Immature natural killer cell (primary cell): ENCODE results near the gene ATG7. TPM values are rescaled to one million over a fixed set of nuclear protein-coding genes. Genes with fewer than 3 reads are reported as not detected.
"Not testable (repeated sequence)": the region's sequence is repeated elsewhere in the genome, so short reads cannot be mapped to it uniquely, and the experiment has no call there.

Experiments used
- DNase-seq, 3 donors: peaks; one replicate each; pipeline ENCODE4 v3.0.0; 2022; ENCODE audit warnings: mixed read lengths in 1 of 3
- H3K27ac Mint-ChIP-seq, 6 donors: one replicate each; pipeline ENCODE4 v1.8.0; 2020; ENCODE audit warnings: mixed read lengths in 6 of 6, mild to moderate bottlenecking in 5 of 6, inconsistent platforms in 4 of 6, moderate library complexity in 3 of 6
- H3K27me3 Mint-ChIP-seq, 3 donors: one replicate each; pipeline ENCODE4 v1.8.0; 2020 to 2021; ENCODE audit warnings: low read depth in 3 of 3, mild to moderate bottlenecking in 3 of 3, mixed read lengths in 3 of 3, moderate library complexity in 3 of 3, inconsistent platforms in 1 of 3
- H3K36me3 Mint-ChIP-seq, 3 donors: one replicate each; pipeline ENCODE4 v1.8.0; 2020; ENCODE audit warnings: mixed read lengths in 3 of 3, inconsistent platforms in 2 of 3, mild to moderate bottlenecking in 2 of 3
- H3K4me1 Mint-ChIP-seq, 2 donors: one replicate each; pipeline ENCODE4 v1.8.0; 2020; ENCODE audit warnings: inconsistent platforms in 2 of 2, mild to moderate bottlenecking in 2 of 2, mixed read lengths in 2 of 2, moderate library complexity in 1 of 2
- H3K4me3 Mint-ChIP-seq, 5 donors: one replicate each; pipeline ENCODE4 v1.8.0; 2020; ENCODE audit warnings: mild to moderate bottlenecking in 5 of 5, mixed read lengths in 5 of 5, inconsistent platforms in 3 of 5, moderate library complexity in 3 of 5
- H3K9me3 Mint-ChIP-seq, 6 donors: one replicate each; pipeline ENCODE4 v1.8.0; 2020; ENCODE audit warnings: mild to moderate bottlenecking in 6 of 6, mixed read lengths in 6 of 6, inconsistent platforms in 4 of 6, moderate library complexity in 3 of 6
- polyA plus RNA-seq, 3 donors: library from polyadenylated mRNA; unstranded; fragments of 300-500 nt; fragmentation: Illumina TruSeq; gene quantifications; one replicate each; pipeline ENCODE4 v1.2.3, GENCODE V29; 2021

Gene ATG7
- polyA plus RNA-seq, 3 donors from 2014 or later, result 12.9 to 22.1 (median 14.0) TPM

DNA sequence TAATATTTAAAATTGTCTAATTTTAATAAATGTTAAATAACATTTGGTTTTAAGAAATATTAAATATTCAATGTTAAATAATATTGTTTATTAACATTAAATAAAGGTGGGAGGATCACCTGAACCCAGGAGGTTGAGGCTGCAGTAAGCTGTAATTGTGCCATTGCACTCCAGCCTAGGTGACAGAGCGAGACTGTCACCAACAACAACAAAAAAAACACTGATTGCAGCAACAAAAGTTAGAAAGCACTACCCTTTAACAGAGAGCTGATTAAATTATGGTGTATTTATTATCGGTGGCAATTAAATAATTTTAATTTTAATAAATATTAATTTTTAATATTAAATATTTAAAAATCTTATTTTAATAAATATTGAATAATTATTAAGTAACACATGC is 152.1 kb downstream of the ATG7 start:
- peaks cover 2 to 5% of the 10 kb centered on the region in 2 donors for H3K4me1 Mint-ChIP-seq
- no peak overlapping the region for H3K27ac Mint-ChIP-seq
- no peak overlapping the region for H3K4me3 Mint-ChIP-seq
- no peaks in the 10 kb centered on the region for H3K27me3 Mint-ChIP-seq
- H3K9me3 Mint-ChIP-seq, result no peaks in the 10 kb centered on the region
- no peak for DNase-seq
- H3K36me3 Mint-ChIP-seq, result peaks cover 14 to 28% (median 17%) of the 10 kb centered on the region in 3 donors

DNA sequence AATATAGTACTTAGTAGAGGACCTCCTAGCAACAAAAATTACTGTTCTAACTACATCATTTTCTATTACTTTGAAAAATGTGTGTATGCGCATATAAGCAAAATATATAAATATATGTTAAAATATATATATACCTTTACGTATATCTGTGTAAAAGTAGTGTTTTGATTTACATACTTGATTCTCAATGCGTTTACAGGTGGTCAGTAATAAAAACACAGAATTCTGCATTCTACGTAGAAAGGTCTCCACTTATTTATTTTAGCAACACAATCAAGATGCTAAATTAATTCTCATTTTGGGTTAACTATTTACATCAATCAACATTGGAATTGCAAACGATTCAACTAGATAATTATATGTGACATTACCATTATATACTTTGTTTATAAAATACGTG is 158.0 kb downstream of the ATG7 start:
- no peaks in the 10 kb centered on the region for H3K4me1 Mint-ChIP-seq
- H3K27ac Mint-ChIP-seq, result no peak overlapping the region
- DNase-seq, result no peak
- H3K27me3 Mint-ChIP-seq, result peaks cover 0 to 2% (median 0%) of the 10 kb centered on the region in 3 donors
- no peaks in the 10 kb centered on the region for H3K9me3 Mint-ChIP-seq
- H3K4me3 Mint-ChIP-seq, result no peak overlapping the region
- H3K36me3 Mint-ChIP-seq, result peaks cover 17 to 28% (median 18%) of the 10 kb centered on the region in 3 donors

DNA sequence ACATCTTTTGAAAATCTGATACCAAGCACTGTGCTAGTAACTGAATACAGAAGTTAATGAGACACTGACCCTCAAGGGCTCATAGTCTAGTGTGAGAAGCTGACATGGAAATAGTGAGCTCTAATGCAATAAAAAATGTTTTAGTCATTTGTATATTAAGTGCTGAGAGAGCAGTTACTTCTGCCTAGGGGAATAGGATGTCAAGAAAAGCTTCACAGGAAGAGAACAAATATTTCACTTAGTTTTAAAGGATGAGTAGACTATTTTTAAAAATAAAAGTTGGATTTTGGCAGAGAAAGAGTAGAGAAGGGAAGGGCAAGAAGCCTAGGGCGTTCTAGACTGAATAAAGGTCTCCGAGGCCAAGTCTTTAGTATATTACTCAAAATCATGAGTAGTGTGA is 158.4 kb downstream of the ATG7 start:
- peaks cover 0 to 2% (median 0%) of the 10 kb centered on the region in 3 donors for H3K27me3 Mint-ChIP-seq
- no peaks in the 10 kb centered on the region for H3K9me3 Mint-ChIP-seq
- H3K27ac Mint-ChIP-seq, result no peak overlapping the region
- H3K36me3 Mint-ChIP-seq, result peaks cover 17 to 25% (median 18%) of the 10 kb centered on the region in 3 donors
- H3K4me3 Mint-ChIP-seq, result no peak overlapping the region
- H3K4me1 Mint-ChIP-seq, result no peaks in the 10 kb centered on the region
- DNase-seq, result no peak

DNA sequence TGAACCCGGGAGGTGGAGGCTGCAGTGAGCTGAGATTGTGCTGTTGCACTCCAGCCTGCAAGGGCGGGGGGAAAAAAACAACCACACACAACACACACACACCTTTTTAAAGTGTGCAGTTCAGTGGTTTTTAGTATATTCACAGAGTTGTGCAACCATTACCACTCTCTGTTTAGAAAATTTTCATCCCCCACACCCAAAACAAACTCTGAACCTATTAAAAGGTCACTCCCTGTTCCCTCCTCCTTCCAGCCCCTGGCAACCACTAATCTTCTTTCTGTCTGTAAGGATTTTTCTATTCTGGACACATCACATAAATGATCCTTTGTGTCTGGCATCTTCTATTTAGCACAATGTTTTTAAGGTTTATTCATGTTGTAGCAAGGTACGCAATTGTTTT is 159.1 kb downstream of the ATG7 start:
- no peak overlapping the region for H3K4me3 Mint-ChIP-seq
- no peak for DNase-seq
- H3K27ac Mint-ChIP-seq, result no peak overlapping the region
- H3K9me3 Mint-ChIP-seq, result no peaks in the 10 kb centered on the region
- no peaks in the 10 kb centered on the region for H3K4me1 Mint-ChIP-seq
- H3K27me3 Mint-ChIP-seq, result peaks cover 0 to 2% (median 0%) of the 10 kb centered on the region in 3 donors
- peaks cover 17 to 24% (median 18%) of the 10 kb centered on the region in 3 donors for H3K36me3 Mint-ChIP-seq

DNA sequence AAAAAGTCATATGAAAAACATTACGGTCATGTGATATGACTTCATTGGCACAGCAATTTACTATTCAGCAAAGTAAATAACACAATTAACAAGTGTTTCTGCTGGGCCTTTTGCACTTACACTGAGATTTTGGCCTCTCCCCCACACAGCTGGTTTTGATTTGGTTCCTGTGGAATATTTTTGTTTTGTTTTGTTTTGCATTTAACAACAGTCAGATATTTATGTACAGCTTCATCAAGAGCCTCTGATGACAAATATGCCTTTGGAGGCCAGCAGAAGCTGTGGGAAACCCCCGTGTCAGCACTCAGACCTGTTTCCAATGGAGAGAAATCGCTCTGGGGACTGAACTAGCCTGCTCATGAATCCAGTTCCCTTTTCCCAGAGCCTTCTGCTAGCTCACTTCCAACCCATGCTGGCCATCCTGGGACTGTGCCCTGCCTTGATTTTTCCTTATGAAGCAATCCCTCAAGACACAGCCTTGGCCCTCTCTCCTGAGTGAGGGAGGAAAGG is 161.9 kb downstream of the ATG7 start:
- Mint-ChIP-seq H3K9me3 (no peaks in the 10 kb centered on the region), H3K4me1 (no peaks in the 10 kb centered on the region), H3K36me3 (peaks cover 0 to 3% (median 0%) of the 10 kb centered on the region in 3 donors), H3K27ac (no peak overlapping the region), H3K27me3 (peaks cover 0 to 2% (median 0%) of the 10 kb centered on the region in 3 donors), H3K4me3 (no peak overlapping the region)
- no peak for DNase-seq

DNA sequence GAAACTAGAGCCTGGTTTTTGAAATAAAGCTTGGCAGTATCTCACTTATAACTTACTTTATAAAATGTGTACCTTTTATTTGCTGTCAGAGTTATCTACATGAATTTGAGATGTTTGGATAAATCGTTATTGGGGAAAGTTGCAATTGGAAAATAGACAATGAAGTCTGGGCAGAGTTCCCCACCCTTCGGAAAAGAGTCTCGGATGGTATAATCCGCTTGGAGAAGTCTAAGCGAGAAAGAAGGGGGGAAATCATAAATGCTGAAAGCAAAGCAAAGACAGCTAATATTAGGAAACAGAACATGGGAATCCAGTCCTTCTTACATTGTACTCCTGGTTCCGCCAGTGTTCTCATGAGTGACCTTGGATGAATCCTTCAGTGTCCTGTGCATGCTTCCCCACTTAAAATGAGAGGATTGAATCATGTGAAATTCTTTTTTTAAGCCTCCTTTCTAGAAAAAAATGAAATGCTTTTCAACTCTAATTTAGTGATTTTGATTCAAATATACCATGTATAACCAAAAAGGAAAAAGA is 162.4 kb downstream of the ATG7 start:
- Mint-ChIP-seq H3K36me3 (peaks cover 0 to 3% (median 0%) of the 10 kb centered on the region in 3 donors), H3K4me1 (peaks cover 0 to 3% of the 10 kb centered on the region in 2 donors), H3K27ac (no peak overlapping the region), H3K27me3 (peaks cover 0 to 2% (median 0%) of the 10 kb centered on the region in 3 donors), H3K9me3 (no peaks in the 10 kb centered on the region), H3K4me3 (no peak overlapping the region)
- no peak for DNase-seq

DNA sequence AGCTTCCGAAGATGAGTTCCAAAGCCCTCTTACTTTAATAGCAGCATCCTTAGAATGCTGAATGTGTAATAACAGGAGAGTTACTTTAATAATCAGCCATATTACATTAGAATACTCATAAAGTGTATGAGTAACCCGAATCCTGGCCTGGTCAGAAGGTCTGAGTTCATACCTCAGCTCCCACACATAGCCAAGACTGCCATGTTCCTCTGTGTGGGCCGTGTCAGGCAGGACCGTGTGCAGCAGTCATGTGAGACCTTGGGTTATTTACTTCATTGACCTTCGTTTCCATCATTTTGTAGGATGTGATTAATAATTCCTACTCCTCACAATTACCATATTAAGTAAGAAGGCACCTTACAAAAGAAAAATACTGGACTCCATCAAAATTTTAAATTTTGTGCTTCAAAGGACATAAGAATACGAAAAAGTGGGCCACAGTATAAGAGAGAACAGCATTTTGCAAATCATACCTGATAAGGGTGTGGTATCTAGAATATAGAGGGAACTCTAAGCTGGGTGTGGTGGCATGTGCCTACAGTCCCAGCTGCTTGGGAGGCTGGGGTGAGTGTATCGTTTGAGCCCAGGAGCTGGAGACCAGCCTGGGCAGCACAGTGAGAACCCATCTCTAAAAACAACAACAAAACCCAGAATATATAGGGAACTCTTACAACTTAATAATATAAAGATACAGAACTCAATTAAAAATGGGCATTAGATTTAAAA is 163.4 kb downstream of the ATG7 start:
- no peaks in the 10 kb centered on the region for H3K9me3 Mint-ChIP-seq
- peaks cover 0 to 3% of the 10 kb centered on the region in 2 donors for H3K4me1 Mint-ChIP-seq
- no peak for DNase-seq
- no peaks in the 10 kb centered on the region for H3K36me3 Mint-ChIP-seq
- no peak overlapping the region for H3K4me3 Mint-ChIP-seq
- H3K27ac Mint-ChIP-seq, result no peak overlapping the region
- H3K27me3 Mint-ChIP-seq, result peaks cover 0 to 2% (median 0%) of the 10 kb centered on the region in 3 donors

DNA sequence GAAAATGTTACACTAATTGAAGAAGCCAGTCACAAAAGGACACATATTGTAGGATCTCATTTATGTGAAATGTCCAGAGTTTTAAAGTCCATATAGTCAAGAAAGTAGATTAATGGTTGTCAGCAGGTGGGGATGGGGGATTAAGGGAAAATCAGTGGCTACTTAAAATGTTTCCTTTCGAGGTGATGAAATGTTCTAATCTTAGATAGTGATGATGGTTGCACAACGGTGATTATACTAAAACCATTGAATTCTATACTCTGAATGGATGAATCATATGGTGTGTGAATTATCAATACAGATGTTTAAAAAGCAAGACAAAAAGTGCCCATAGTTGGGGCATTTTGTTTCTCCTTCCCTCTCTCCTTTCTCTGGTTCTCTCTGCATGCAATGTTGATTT is 164.6 kb downstream of the ATG7 start:
- Mint-ChIP-seq H3K4me3 (no peak overlapping the region), H3K9me3 (no peaks in the 10 kb centered on the region), H3K4me1 (peaks cover 0 to 3% of the 10 kb centered on the region in 2 donors), H3K27ac (peak overlapping the region in 1 of 6 donors; percentile 41), H3K27me3 (peaks cover 0 to 2% (median 0%) of the 10 kb centered on the region in 3 donors), H3K36me3 (no peaks in the 10 kb centered on the region)
- DNase-seq, result no peak

DNA sequence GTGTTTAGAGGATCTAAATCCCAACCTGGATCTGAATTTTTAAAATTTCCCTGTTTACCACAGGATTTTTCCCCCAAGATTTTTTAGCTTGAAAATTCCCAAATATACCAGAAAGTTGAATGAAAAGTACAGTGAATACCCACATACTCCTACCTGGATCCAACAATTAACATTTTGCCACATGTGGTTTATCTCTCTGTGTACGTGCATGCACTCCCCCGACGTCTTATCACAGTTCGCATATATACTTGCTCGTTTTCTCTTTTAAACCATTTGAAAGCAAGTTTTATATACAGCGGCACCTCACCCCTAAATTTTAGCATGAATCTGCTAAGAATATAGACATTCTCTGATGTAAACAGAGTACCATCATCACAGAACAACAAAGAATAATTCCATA is 165.3 kb downstream of the ATG7 start:
- Mint-ChIP-seq H3K4me1 (peaks cover 0 to 3% of the 10 kb centered on the region in 2 donors), H3K27ac (no peak overlapping the region), H3K4me3 (no peak overlapping the region), H3K36me3 (no peaks in the 10 kb centered on the region), H3K27me3 (peaks cover 0 to 2% (median 0%) of the 10 kb centered on the region in 3 donors), H3K9me3 (no peaks in the 10 kb centered on the region)
- no peak for DNase-seq

DNA sequence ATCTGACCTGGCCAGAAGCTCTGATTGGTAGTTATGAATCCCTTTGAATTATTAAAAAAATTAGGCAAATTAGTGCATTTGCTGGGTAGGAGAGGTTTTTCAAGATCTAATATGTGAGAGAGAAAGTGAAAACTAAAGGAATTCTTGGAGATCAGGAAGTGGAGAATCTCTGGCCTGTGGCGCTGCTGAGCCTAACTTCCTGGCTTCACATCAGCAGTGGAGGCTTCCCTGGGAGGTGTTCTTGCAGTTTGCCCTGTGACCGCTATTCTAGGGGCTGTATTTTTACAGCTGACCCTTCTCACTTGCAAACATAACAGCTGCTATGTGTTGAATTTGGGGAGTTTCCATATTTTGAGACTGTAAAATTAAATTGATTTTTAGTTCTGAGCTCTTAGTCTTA is 166.4 kb downstream of the ATG7 start:
- peaks cover 0 to 2% (median 0%) of the 10 kb centered on the region in 3 donors for H3K27me3 Mint-ChIP-seq
- no peak for DNase-seq
- no peak overlapping the region for H3K27ac Mint-ChIP-seq
- H3K36me3 Mint-ChIP-seq, result peaks cover 0 to 4% (median 0%) of the 10 kb centered on the region in 3 donors
- peaks cover 0 to 3% of the 10 kb centered on the region in 2 donors for H3K4me1 Mint-ChIP-seq
- no peaks in the 10 kb centered on the region for H3K9me3 Mint-ChIP-seq
- no peak overlapping the region for H3K4me3 Mint-ChIP-seq

DNA sequence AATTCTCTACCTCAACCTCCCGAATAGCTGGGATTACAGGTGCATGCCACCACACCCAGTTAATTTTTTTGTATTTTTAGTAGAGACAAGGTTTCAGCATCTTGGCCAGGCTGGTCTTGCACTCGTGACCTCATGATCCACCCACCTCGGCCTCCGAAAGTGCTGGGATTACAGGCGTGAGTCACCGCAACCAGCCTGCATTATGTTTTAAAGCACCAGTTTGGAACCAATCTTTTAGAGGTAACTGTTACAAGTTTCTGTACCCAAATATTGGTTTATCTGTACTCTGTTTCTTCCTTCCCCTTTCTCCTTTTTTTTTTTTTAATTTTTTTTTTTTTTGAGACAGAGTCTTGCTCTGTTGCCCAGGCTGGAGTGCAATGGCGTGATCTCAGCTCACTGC is 169.1 kb downstream of the ATG7 start:
- not testable (repeated sequence) for H3K9me3 Mint-ChIP-seq, H3K27ac Mint-ChIP-seq, H3K4me3 Mint-ChIP-seq, H3K27me3 Mint-ChIP-seq, H3K4me1 Mint-ChIP-seq, DNase-seq
- peaks cover 6 to 10% (median 9%) of the 10 kb centered on the region in 3 donors for H3K36me3 Mint-ChIP-seq

DNA sequence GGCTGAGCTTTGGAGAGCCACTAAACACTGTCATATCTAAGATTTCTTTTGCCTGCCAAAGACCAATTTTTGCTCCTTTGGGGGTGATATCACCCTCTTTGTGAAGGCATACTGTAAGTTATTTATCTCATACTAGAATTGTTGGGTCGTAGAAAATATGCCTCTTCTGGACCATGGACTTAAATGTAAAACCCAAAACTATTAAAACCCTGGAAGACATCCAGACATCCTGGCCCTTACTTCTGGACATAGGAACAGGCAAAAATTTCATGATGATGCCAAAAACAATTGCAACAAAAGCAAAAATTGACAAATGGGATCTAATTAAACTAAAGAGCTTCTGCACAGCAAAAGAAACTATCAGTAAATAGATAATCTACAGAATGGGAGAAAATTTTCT is 172.2 kb downstream of the ATG7 start:
- Mint-ChIP-seq H3K27me3 (no peaks in the 10 kb centered on the region), H3K9me3 (no peaks in the 10 kb centered on the region), H3K36me3 (peaks cover 9 to 21% (median 12%) of the 10 kb centered on the region in 3 donors), H3K4me3 (no peak overlapping the region), H3K27ac (no peak overlapping the region), H3K4me1 (peaks cover 0 to under 1% of the 10 kb centered on the region in 2 donors)
- DNase-seq, result no peak

DNA sequence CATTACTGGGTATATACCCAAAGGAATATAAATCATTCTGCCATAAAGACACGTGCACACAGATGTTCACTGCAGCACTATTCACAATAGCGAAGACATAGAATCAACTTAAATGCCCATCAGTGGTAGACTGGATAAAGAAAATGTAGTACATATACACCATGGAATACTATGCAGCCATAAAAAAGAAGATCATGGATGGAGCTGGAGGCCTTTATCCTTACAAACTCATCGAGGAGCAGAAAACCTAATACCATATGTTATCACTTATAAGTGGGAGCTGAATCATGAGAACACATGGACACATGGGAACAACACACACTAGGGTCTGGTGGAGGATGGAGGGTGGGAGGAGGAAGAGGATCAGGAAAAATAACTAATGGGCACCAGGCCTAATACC is 173.0 kb downstream of the ATG7 start:
- H3K27me3 Mint-ChIP-seq, H3K4me3 Mint-ChIP-seq, H3K9me3 Mint-ChIP-seq, DNase-seq, H3K27ac Mint-ChIP-seq, H3K4me1 Mint-ChIP-seq: not testable (repeated sequence)
- peaks cover 11 to 21% (median 15%) of the 10 kb centered on the region in 3 donors for H3K36me3 Mint-ChIP-seq

DNA sequence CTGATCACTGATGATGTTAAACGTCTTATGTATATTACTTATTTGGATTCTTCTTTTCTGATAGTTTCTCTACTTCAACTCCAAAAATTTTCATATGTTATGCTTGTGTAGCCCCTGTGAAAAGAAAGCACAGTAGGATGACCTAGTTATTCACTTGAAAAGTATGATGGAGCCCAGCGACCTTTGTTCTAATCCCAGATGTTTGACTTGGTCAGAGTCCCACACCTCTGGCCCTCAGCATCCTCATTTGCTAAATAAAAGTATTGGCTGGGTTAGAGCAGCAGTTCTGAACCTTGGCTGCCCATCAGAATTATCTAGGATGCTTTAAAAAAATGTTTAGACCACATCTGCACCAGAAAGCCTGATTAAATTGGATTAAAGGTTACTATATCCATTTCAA is 173.7 kb downstream of the ATG7 start:
- no peaks in the 10 kb centered on the region for H3K9me3 Mint-ChIP-seq
- no peaks in the 10 kb centered on the region for H3K27me3 Mint-ChIP-seq
- H3K4me3 Mint-ChIP-seq, result no peak overlapping the region
- H3K27ac Mint-ChIP-seq, result no peak overlapping the region
- no peaks in the 10 kb centered on the region for H3K4me1 Mint-ChIP-seq
- peaks cover 11 to 21% (median 15%) of the 10 kb centered on the region in 3 donors for H3K36me3 Mint-ChIP-seq
- no peak for DNase-seq
